Choroid plexus epithelial cell (primary cell): Measurements from ENCODE around the gene NPTX1.
A peak's percentile ranks its signal among the peaks of the same experiment; 100 is the strongest.

ENCODE experiments used
- DNase-seq: peaks from one replicate; pipeline ENCODE4 v3.0.0-alpha.2; 2010; ENCODE audit warnings: low read depth
- H3K4me3 ChIP-seq: 2 replicates; pipeline ENCODE4 v1.5.1; 2011; ENCODE audit warnings: low read depth, mild to moderate bottlenecking, control low read depth, low read length, moderate library complexity
- CTCF ChIP-seq: conservative IDR thresholded peaks from 2 replicates; pipeline ENCODE4 v1.5.1; 2011; ENCODE audit warnings: low read depth, mild to moderate bottlenecking, control low read depth, inconsistent platforms, low read length, moderate library complexity

Gene NPTX1

DNA sequence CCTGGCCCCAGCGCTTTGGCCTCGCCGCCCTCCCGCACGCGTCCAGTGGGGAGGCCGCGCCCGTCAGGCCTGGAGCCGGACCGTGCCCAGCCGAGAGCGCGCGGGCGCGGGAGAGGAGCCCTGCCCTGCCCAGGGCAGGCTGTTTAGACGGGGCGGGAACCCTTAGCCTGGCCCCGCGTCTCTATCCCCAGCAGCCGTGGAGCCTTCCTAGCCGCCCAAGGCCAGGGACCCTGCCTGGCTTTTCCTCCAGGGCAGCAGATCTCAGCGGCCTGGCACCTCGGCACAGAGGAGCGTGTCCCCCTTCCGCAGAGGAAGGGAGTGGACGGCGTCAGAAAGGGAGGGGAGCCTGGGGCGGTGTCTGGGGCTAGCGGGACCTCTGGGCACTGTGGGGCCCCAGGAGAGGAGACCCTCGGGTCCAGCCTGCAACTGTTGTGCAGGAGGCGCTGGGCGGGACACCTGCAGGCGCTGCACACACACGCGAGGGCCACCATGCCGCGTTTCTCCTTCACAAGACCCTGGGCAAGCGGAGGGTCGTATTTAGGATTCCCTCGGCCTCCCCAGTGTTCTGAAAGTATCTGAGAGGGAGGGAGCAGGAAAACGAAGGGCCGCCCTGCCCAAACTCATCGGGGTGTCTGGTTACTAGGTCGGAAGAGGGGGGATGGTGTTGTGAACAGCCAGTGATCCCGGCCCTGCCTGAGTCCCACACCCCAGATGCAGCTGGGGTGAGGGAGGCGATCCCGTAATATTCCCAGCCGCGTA lies 2.3 kb upstream of the NPTX1 start:
- H3K4me3 ChIP-seq = peak overlapping the region; percentile 29
- TF ChIP-seq CTCF = no peak
- no peak for DNase-seq

- peak; percentile 67 for TF ChIP-seq CTCF
- DNase-seq = peak; percentile 60
- peak overlapping the region; percentile 29 for H3K4me3 ChIP-seq
Measured at GRCh38 chr17:80477647-80478478, 1.5 kb upstream of the NPTX1 start.

DNA sequence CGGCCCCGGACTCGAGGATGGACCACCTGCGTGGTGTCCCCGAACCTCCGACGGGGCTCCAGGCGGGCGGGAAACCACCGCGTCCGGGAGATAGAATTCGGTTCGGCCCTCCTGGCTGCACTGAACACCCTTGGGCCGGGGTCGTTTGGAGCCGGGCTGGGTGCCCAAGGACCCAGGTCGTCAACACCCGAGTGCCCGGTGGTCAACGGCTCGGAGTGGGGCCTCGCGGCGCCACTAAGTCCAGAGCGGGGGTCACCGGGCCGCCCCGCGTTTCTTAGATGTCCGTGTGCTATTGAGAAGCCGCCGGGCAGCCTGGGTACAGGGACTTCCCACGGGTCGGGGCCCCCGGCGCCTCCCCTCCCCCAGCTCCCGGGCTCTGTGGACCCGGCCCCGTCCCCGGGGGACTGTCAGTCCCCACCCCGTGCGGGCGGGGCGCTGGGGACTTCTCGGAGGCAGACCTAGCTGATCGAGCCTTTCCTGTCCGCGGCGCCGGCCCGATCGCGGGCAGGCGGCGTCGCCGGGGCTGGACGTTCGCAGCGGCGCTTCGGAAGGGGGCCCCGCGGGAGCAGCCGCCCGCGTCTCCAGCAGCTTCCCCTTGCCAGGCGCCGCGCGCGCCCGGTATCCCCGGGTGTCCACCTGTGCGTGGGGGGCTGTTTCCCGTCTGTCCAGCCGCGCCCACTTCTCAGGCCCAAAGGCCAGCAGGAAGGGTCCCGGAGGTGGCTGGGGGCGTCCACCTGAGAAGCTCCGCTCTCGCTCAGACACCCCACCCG lies 655 bp upstream of the NPTX1 start:
- no peak overlapping the region for H3K4me3 ChIP-seq
- TF ChIP-seq CTCF = no peak
- DNase-seq = no peak

- DNase-seq = no peak
- H3K4me3 ChIP-seq = no peak overlapping the region
- TF ChIP-seq CTCF = no peak
Measured at GRCh38 chr17:80474961-80475909, 1.2 kb downstream of the NPTX1 start.

- TF ChIP-seq CTCF = peak; percentile 29
- DNase-seq = peak; percentile 48
- no peak overlapping the region for H3K4me3 ChIP-seq
Measured at GRCh38 chr17:80474231-80474960, 2.0 kb downstream of the NPTX1 start.
